Measurements from ENCODE around the gene FBXW11.

GRCh38 chr5:171845040-171845630, 161.3 kb downstream of the FBXW11 start:
- TF ChIP-seq CTCF (conservative IDR thresholded peaks at IDR 0.05; ENCODE audit: low read length) (no peak), EZH2phosphoT487 (IDR thresholded peaks at IDR 0.05; ENCODE audit: borderline replicate concordance) (no peak)

All from Loucy (cell line).